Mucosa of rectum (tissue), 2 donors: ENCODE results near the gene NR4A2.

Experiments used
- H3K27ac ChIP-seq, 2 donors: one replicate each; pipeline ENCODE4 v1.7.0; 2013; ENCODE audit warnings: inconsistent platforms in 2 of 2, low read depth in 2 of 2, low read length in 2 of 2
- H3K27me3 ChIP-seq, 2 donors: one replicate each; pipeline ENCODE4 v1.7.0; 2013; ENCODE audit warnings: low read length in 2 of 2; ENCODE audit not compliant: control insufficient read depth in 2 of 2, insufficient read depth in 2 of 2
- H3K36me3 ChIP-seq, 2 donors: one replicate each; pipeline ENCODE4 v1.7.0; 2013; ENCODE audit warnings: low read length in 2 of 2; ENCODE audit not compliant: control insufficient read depth in 2 of 2, insufficient read depth in 2 of 2
- H3K4me1 ChIP-seq, 2 donors: one replicate each; pipeline ENCODE4 v1.7.0; 2013; ENCODE audit warnings: low read length in 2 of 2, mild to moderate bottlenecking in 1 of 2; ENCODE audit not compliant: control insufficient read depth in 2 of 2, insufficient read depth in 2 of 2
- H3K4me3 ChIP-seq, 2 donors: one replicate each; pipeline ENCODE4 v1.7.0; 2013; ENCODE audit warnings: low read length in 2 of 2
- H3K9ac ChIP-seq, 2 donors: one replicate each; pipeline ENCODE4 v1.7.0; 2013; ENCODE audit warnings: low read length in 2 of 2, low read depth in 1 of 2, mild to moderate bottlenecking in 1 of 2
- H3K9me3 ChIP-seq, 2 donors: one replicate each; pipeline ENCODE4 v1.7.0; 2013; ENCODE audit warnings: low read length in 2 of 2; ENCODE audit not compliant: control insufficient read depth in 2 of 2
- donor health status: healthy.
- donor health status: Normal muscosa, but diverticular disease.

The NR4A2 gene

DNA sequence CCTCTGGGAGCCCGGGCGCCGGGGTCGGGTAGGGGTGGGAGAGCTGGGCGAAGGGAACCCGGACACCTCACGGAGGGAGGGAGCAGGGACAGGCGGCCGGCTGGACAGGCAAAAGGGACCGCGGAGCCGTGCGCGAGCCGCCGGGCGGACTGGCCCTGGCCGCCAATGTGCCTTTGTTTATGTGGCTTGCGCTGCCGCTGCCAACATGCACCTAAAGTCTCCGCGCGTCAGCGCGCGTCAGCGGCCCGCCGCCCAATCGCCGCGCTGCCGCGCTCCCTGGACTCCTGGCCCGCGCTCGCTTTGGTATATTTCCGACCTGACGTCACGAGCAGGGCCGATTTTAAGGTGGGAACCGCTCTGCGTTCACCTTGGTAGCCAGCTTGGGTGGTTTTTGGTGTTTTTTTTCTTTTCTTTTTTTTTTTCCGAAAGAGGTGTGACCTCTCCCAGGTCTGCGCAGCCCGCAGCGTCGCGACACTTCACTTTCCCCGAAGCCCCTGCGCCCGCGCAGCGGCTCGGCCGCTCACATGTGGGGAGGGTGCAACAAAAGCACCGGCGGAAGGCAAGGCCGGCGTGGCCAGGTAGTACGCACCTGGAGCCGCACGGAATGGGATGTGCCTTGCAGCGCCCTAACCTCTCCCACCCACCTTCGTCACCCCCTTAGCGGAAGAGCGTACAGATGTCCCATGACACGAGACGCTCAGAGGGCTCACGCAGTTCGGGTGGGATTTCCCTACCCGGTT, at the start of gene NR4A2:
TSS of gene NR4A2 (minus strand) at position 188 of the 740 bp plus-strand sequence. CDS start 2,535 bp downstream, outside the sequence.
- Histone ChIP-seq H3K9ac (peak within 1 kb of the TSS; percentile 91 to 97), H3K36me3 (peaks cover 0 to 4% of the 10 kb centered on the region in 2 donors), H3K27ac (peak within 1 kb of the TSS; percentile 98 to 99), H3K27me3 (peaks cover 0 to 3% of the 10 kb centered on the region in 2 donors), H3K9me3 (no peaks in the 10 kb centered on the region), H3K4me3 (peak within 1 kb of the TSS; percentile 83 to 91), H3K4me1 (peaks cover 15% of the 10 kb centered on the region in 2 donors)

DNA sequence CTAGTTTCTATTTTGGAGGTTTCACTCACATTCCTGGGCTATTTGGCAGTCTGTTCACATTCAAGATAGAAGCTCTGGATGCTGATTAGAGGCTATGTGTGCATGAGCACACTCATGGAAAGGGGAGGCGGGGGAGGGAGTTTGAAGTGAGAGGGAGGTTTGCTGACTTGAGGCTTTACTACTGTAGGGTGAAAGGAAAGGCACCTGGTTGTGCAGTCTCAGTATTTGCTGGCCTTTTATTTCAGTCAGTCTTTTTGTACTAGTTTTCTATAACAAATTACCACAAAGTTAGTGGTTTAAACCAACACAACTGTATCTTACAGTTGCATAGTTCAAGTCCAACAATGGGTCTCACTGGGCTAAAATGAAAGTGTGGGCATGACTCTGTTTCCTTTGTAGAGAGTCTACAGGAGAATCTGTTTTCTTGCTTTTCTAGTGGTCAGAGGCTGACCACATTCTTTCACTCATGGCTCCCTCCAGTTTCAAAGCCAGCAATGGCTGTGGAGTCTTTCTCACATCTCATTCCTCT, 47.7 kb upstream of the NR4A2 start:
- Histone ChIP-seq H3K9me3 (no peaks in the 10 kb centered on the region), H3K4me1 (no peaks in the 10 kb centered on the region), H3K27ac (no peak overlapping the region), H3K36me3 (no peaks in the 10 kb centered on the region), H3K4me3 (no peak overlapping the region), H3K9ac (no peak overlapping the region), H3K27me3 (no peaks in the 10 kb centered on the region)

DNA sequence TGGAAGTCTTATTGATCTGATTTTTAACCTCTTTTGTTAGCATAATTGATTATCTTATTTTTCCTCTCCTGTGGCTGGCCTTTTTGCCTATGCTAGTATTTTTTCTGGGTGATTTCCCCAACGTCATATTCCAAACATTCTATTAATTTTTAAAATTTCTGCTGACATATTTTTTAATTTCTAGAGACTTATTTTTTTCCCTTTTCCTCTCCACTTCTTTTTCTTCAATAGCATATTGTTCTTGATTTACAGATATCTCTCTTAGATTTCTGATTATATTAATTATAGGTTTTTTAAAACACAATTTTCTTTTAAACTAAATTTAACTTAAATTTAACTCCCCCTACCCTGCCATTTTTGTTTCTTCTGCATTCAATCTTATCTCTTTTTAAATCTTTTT, 47.2 kb upstream of the NR4A2 start:
- Histone ChIP-seq H3K27me3 (no peaks in the 10 kb centered on the region), H3K27ac (no peak overlapping the region), H3K36me3 (no peaks in the 10 kb centered on the region), H3K9ac (no peak overlapping the region), H3K4me3 (no peak overlapping the region), H3K4me1 (no peaks in the 10 kb centered on the region), H3K9me3 (no peaks in the 10 kb centered on the region)

DNA sequence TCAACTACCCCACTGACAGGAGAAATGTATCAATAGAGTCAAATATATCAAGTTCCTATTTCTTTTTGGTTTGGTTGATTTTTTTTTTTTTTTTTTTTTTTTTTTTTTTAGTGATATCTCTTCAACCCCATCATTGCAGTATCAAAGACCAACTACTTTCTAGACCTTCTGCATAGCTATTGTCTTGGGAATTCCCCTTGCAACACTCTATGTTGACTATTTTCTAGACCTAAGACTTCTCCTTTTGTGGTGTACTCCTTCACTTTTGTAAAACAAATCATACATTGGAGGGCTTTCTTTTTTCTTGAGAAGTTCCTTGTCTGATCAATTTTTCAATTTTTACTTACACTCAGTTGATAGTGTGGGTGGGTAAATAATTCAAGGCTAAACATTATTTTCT, 46.5 kb upstream of the NR4A2 start:
- no peaks in the 10 kb centered on the region for H3K36me3 ChIP-seq
- no peaks in the 10 kb centered on the region for H3K27me3 ChIP-seq
- no peak overlapping the region for H3K9ac ChIP-seq
- no peak overlapping the region for H3K4me3 ChIP-seq
- no peak overlapping the region for H3K27ac ChIP-seq
- no peaks in the 10 kb centered on the region for H3K4me1 ChIP-seq
- H3K9me3 ChIP-seq: no peaks in the 10 kb centered on the region

DNA sequence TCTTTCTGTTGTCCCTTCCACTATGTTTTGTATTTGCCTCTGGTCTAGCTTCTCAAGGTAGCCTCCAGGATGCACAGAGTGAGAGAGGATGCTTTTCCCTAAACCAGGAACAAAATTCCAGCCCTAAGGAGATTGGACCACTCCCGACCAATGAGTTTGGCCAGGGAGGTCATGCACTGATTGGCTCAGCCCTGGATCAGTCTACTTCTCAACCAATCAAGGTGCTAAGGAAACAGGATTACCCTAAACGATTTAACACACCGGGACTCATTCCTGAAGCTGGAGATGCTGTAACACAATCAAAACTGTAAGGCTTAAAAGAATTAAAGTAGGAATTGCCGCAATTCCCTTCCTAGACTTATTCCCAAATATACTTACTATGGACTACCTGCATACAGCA, 34.2 kb upstream of the NR4A2 start:
- Histone ChIP-seq H3K4me1 (no peaks in the 10 kb centered on the region), H3K4me3 (no peak overlapping the region), H3K27ac (no peak overlapping the region), H3K27me3 (no peaks in the 10 kb centered on the region), H3K36me3 (no peaks in the 10 kb centered on the region), H3K9me3 (no peaks in the 10 kb centered on the region), H3K9ac (no peak overlapping the region)

DNA sequence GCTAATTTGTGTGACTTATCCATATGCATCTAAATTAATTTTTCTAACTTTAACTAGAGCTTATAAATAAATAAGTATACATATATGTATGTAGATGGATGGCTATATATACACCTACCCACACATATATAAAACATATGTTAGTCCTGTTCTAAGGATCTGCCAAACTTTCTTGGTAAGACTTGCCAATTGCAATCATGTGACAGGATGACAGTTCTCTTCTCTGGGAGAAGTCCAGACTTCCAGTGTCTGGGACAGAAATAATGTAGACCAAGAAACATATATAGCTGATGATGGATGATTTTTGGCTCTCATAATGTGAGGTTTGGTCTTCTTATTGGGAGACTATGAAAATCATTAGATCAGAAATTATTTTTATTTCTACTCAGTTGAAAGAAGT, 30.6 kb upstream of the NR4A2 start:
- no peaks in the 10 kb centered on the region for H3K36me3 ChIP-seq
- H3K9me3 ChIP-seq: no peaks in the 10 kb centered on the region
- no peak overlapping the region for H3K4me3 ChIP-seq
- H3K27me3 ChIP-seq: no peaks in the 10 kb centered on the region
- no peak overlapping the region for H3K27ac ChIP-seq
- H3K9ac ChIP-seq: no peak overlapping the region
- no peaks in the 10 kb centered on the region for H3K4me1 ChIP-seq

DNA sequence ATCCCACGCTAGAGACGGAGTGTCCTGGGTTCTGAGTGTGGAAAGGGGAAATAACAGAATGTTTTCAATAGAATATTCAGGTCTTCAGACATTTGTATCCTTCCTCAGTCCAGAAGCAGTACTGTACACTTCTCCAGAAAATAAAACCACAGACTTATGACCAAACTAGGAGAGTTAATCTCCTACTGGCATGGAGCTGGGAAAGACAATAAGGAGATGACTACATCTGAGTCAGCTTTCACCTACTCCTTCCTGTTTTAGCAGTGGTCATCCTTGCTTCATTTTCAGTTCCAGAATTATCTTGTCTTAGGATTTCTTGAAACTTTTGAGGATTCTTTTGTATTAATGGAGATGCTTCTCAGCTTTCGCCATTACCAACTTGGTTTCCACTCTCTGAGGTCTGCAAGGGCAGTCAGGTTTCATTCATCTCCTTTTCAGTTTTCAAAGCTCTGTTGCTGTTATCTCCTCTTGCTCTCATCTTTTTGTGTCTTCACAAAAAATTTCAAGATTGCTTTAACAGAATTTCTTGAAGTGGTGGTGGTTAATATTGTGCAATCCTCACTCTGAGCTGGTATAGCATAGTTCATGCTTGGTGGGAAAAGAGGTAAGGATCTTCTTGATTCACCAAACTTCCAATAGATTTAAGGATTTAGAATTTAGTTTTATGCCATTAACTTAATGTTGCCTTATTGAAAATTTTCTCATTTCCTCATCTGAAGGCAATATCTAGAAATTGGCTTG, 23.7 kb upstream of the NR4A2 start:
- H3K27ac ChIP-seq: no peak overlapping the region
- H3K9me3 ChIP-seq: no peaks in the 10 kb centered on the region
- no peak overlapping the region for H3K4me3 ChIP-seq
- no peak overlapping the region for H3K9ac ChIP-seq
- H3K36me3 ChIP-seq: no peaks in the 10 kb centered on the region
- no peaks in the 10 kb centered on the region for H3K4me1 ChIP-seq
- H3K27me3 ChIP-seq: no peaks in the 10 kb centered on the region

DNA sequence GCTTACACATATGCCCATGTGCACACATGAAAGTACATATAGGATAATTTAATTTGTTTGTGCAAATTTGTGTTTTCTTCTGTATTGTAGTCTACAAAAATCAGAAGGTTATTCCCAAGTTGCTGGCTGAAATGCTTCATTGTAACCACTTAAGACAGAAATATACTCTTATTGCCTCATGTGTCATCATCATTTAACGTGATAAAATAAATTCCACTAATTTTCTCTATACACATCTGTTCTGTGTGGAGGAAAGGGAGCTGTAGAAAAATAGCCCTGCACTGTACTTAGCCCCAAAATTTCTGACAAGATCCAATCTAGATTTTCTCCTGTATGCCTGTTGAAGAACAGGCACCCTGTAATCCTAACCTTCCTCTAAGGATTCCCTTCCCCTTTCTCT, 20.4 kb upstream of the NR4A2 start:
- H3K36me3 ChIP-seq: no peaks in the 10 kb centered on the region
- H3K9me3 ChIP-seq: no peaks in the 10 kb centered on the region
- H3K27ac ChIP-seq: no peak overlapping the region
- H3K9ac ChIP-seq: no peak overlapping the region
- no peaks in the 10 kb centered on the region for H3K27me3 ChIP-seq
- H3K4me3 ChIP-seq: no peak overlapping the region
- peaks cover 3% of the 10 kb centered on the region in 2 donors for H3K4me1 ChIP-seq

DNA sequence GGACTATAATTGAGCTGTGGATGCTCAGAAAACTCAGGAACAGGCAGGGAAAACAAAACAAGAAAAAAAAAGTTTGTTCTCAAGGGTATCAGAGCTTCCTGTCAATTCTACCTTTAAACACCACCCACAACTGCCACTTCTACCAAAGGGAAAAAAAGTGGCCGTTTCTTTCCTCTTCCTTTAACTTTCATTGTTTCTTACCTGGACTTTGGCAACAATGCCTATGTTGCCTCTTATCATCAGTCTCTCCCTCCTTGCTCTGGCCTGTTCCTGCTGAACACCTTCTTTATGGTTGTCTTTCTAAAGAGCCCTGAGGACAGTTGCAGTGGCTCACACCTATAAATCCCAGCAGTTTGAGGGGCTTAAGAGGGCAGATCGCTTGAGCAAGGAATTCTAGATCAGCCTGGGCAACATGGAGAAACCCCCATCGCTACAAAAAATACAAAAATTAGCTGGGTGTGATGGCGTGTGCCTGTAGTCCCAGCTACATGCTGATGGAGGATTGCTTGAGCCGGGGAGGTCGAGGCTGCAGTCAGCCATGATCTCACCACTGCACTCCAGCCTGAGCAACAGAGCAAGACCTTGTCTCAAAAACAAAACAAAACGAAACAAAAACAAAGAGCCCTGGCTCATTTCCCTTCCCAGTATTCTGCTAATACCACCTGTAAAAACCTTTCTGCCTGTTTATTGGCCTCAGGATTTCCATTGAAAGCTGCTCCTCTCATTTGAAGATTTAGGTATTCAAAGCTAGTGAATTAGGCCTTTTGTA, 18.0 kb upstream of the NR4A2 start:
- H3K9ac ChIP-seq: no peak overlapping the region
- no peaks in the 10 kb centered on the region for H3K27me3 ChIP-seq
- H3K27ac ChIP-seq: peak overlapping the region; percentile 21 to 53
- H3K4me3 ChIP-seq: no peak overlapping the region
- H3K36me3 ChIP-seq: no peaks in the 10 kb centered on the region
- peaks cover 3% of the 10 kb centered on the region in 2 donors for H3K4me1 ChIP-seq
- H3K9me3 ChIP-seq: no peaks in the 10 kb centered on the region

DNA sequence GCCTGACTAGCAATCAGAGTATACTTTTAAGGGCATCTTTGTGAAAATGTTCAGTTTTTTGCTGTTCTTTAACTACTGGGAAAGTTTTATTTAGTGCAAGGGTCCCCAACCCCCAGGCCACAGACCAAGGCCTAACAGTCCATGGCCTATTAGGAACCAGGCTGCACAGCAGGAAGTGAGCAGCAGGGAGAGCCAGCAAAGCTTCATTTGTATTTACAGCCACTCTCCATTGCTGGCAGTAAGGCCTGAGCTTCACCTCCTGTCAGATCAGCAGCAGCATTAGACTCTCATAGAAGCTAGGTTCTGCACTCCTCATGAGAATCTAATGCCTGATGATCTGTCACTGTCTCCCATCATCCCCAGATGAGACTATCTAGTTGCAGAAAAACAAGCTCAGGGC, 17.1 kb upstream of the NR4A2 start:
- Histone ChIP-seq H3K4me3 (no peak overlapping the region), H3K27ac (no peak overlapping the region), H3K27me3 (no peaks in the 10 kb centered on the region), H3K9me3 (no peaks in the 10 kb centered on the region), H3K36me3 (no peaks in the 10 kb centered on the region), H3K9ac (no peak overlapping the region), H3K4me1 (peaks cover 3% of the 10 kb centered on the region in 2 donors)
